ENCODE data around the gene PRRG2.

GRCh38 chr19:49591731-49592485 lies 10.8 kb downstream of the PRRG2 start:
- TF ChIP-seq EZH2 (IDR thresholded peaks at IDR 0.05): no peak
- TF ChIP-seq POLR2AphosphoS5 (IDR thresholded peaks at IDR 0.05; ENCODE audit: borderline replicate concordance, low read depth, low read length): peak; percentile 56
- TF ChIP-seq FOXP2 (optimal IDR thresholded peaks at IDR 0.05; ENCODE audit: control extremely low read depth, extremely low read length, insufficient read depth): peak; percentile 7

Data from SK-N-MC (cell line).